ENCODE data around the gene TOMM20L. TPM values are rescaled to one million over a fixed set of nuclear protein-coding genes. Genes with fewer than 3 reads are reported as not detected.
A peak's percentile ranks its signal among the peaks of the same experiment; 100 is the strongest.

The TOMM20L gene
- total and polyA plus RNA-seq, 2 of the 13 experiments (the other 11 are each of a cell fraction or from before 2014, with no cell fraction given), result 0.46 TPM; not detected in 1

GRCh38 chr14:58427281-58428117 lies 31.8 kb downstream of the TOMM20L start, which contains the start of the genes KIAA0586 and TIMM9 (continued):
- TF ChIP-seq HNRNPH1 (optimal IDR thresholded peaks at IDR 0.05; ENCODE audit: low read depth, low read length) (no peak), HNF4A (CRISPR knock-in tag; IDR thresholded peaks at IDR 0.05) (peak; percentile 10; the same call in 1 of the 2 replicates), ZBTB2 (CRISPR knock-in tag; IDR thresholded peaks at IDR 0.05; ENCODE audit: low read depth) (0 out of 2 replicates have a peak, but pooled peaks have one; percentile 20), SMARCE1 (IDR thresholded peaks at IDR 0.05; ENCODE audit: borderline replicate concordance) (no peak), ZNF251 (CRISPR knock-in tag; IDR thresholded peaks at IDR 0.05) (no peak), MTF1 (CRISPR knock-in tag; IDR thresholded peaks at IDR 0.05) (no peak), ZNF878 (CRISPR knock-in tag; IDR thresholded peaks at IDR 0.05) (peak; percentile 80), PCBP2 (optimal IDR thresholded peaks at IDR 0.05; ENCODE audit: low read depth, low read length, poor library complexity, severe bottlenecking) (no peak), ZNF616 (CRISPR knock-in tag; IDR thresholded peaks at IDR 0.05; ENCODE audit: low read depth) (no peak), ZFY (CRISPR knock-in tag; IDR thresholded peaks at IDR 0.05) (peak; percentile 5; the same call in 1 of the 2 replicates), KDM5A (IDR thresholded peaks at IDR 0.05; ENCODE audit: borderline replicate concordance, low read length) (peak; percentile 98), ZBTB21 (CRISPR knock-in tag; IDR thresholded peaks at IDR 0.05) (no peak), NRL (CRISPR knock-in tag; IDR thresholded peaks at IDR 0.05; ENCODE audit: borderline replicate concordance) (no peak), ZFP91 (CRISPR knock-in tag; IDR thresholded peaks at IDR 0.05; ENCODE audit: borderline replicate concordance) (0 out of 2 replicates have a peak, but pooled peaks have one; percentile 40), ZNF543 (CRISPR knock-in tag; IDR thresholded peaks at IDR 0.05) (0 out of 2 replicates have a peak, but pooled peaks have one; percentile 22), ZNF614 (CRISPR knock-in tag; IDR thresholded peaks at IDR 0.05; ENCODE audit: borderline replicate concordance) (peak; percentile 86), ZBTB26 (CRISPR knock-in tag; IDR thresholded peaks at IDR 0.05; ENCODE audit: borderline replicate concordance) (no peak), FIP1L1 (IDR thresholded peaks at IDR 0.05; ENCODE audit: borderline replicate concordance, insufficient read depth, low read depth, low read length) (no peak), WIZ (CRISPR knock-in tag; IDR thresholded peaks at IDR 0.05) (no peak), NFE2L1 (CRISPR knock-in tag; IDR thresholded peaks at IDR 0.05; ENCODE audit: borderline replicate concordance) (no peak)
- TF ChIP-seq, protein P1, sequence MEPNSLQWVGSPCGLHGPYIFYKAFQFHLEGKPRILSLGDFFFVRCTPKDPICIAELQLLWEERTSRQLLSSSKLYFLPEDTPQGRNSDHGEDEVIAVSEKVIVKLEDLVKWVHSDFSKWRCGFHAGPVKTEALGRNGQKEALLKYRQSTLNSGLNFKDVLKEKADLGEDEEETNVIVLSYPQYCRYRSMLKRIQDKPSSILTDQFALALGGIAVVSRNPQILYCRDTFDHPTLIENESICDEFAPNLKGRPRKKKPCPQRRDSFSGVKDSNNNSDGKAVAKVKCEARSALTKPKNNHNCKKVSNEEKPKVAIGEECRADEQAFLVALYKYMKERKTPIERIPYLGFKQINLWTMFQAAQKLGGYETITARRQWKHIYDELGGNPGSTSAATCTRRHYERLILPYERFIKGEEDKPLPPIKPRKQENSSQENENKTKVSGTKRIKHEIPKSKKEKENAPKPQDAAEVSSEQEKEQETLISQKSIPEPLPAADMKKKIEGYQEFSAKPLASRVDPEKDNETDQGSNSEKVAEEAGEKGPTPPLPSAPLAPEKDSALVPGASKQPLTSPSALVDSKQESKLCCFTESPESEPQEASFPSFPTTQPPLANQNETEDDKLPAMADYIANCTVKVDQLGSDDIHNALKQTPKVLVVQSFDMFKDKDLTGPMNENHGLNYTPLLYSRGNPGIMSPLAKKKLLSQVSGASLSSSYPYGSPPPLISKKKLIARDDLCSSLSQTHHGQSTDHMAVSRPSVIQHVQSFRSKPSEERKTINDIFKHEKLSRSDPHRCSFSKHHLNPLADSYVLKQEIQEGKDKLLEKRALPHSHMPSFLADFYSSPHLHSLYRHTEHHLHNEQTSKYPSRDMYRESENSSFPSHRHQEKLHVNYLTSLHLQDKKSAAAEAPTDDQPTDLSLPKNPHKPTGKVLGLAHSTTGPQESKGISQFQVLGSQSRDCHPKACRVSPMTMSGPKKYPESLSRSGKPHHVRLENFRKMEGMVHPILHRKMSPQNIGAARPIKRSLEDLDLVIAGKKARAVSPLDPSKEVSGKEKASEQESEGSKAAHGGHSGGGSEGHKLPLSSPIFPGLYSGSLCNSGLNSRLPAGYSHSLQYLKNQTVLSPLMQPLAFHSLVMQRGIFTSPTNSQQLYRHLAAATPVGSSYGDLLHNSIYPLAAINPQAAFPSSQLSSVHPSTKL (CRISPR knock-in tag; IDR thresholded peaks at IDR 0.05), result peak; percentile 30; the same call in 1 of the 2 replicates

Measured in HepG2 (cell line).